Activated T-cell treated with anti-CD3 and anti-CD28 coated beads for 24 hours (primary cell): ENCODE measurements around the gene TNFAIP2.
"Not testable (repeated sequence)": the region's sequence is repeated elsewhere in the genome, so short reads cannot be mapped to it uniquely, and the experiment has no call there.

Experiments
- DNase-seq: peaks from one replicate; pipeline ENCODE4 v3.0.0-alpha.2; 2020; ENCODE audit warnings: low read depth

Gene TNFAIP2

GRCh38 chr14:103107455-103107854 is 15.8 kb upstream of the TNFAIP2 start:
- no peak for DNase-seq

GRCh38 chr14:103107941-103108748 is 15.1 kb upstream of the TNFAIP2 start:
- DNase-seq, result no peak

GRCh38 chr14:103108749-103109207 is 14.5 kb upstream of the TNFAIP2 start:
- no peak for DNase-seq

GRCh38 chr14:103109535-103110441 is 13.5 kb upstream of the TNFAIP2 start:
- no peak for DNase-seq

- no peak for DNase-seq
Observed at GRCh38 chr14:103110681-103111231, 12.5 kb upstream of the TNFAIP2 start.

GRCh38 chr14:103111232-103111868 is 11.9 kb upstream of the TNFAIP2 start:
- DNase-seq, result no peak

GRCh38 chr14:103112400-103113243 is 10.6 kb upstream of the TNFAIP2 start:
- no peak for DNase-seq

- no peak for DNase-seq
Observed at GRCh38 chr14:103113303-103113702, 10.0 kb upstream of the TNFAIP2 start.

- DNase-seq, result no peak
Observed at GRCh38 chr14:103113774-103114173, 9.5 kb upstream of the TNFAIP2 start.

GRCh38 chr14:103115086-103115679 is 8.1 kb upstream of the TNFAIP2 start:
- DNase-seq, result not testable (repeated sequence)

GRCh38 chr14:103115845-103116572 is 7.3 kb upstream of the TNFAIP2 start:
- no peak for DNase-seq

- no peak for DNase-seq
Observed at GRCh38 chr14:103116636-103117035, 6.6 kb upstream of the TNFAIP2 start.

GRCh38 chr14:103117499-103117898 is 5.8 kb upstream of the TNFAIP2 start:
- not testable (repeated sequence) for DNase-seq

- DNase-seq, result no peak
Observed at GRCh38 chr14:103118018-103118662, 5.1 kb upstream of the TNFAIP2 start.

- no peak for DNase-seq
Observed at GRCh38 chr14:103118663-103119404, 4.4 kb upstream of the TNFAIP2 start.

GRCh38 chr14:103119527-103119926 is 3.7 kb upstream of the TNFAIP2 start:
- DNase-seq, result not testable (repeated sequence)

- DNase-seq, result no peak
Observed at GRCh38 chr14:103121121-103121845, 2.0 kb upstream of the TNFAIP2 start.
